ENCODE data around the gene SIX3. TPM values are rescaled to one million over a fixed set of nuclear protein-coding genes. Genes with fewer than 3 reads are reported as not detected.

The SIX3 gene
- polyA plus RNA-seq, 2 of the 4 experiments (the other 2 are of a cell fraction), result 0.22 to 0.59 TPM

GRCh38 chr2:44956843-44957242 is 15.3 kb downstream of the SIX3 start:
- FAIRE-seq (no peak), DNase-seq (ENCODE audit: low read depth in 1 of 2, low spot score in 1 of 2) (no peak), ATAC-seq (no peak)
- ChIA-PET CTCF (interaction anchor here (0.8 to 8.9 kb wide), 38 partner anchors 8 to 913 kb away, joined by 3 to 184 read pairs (median 9); partner anchors contain the start of gene CAMKMT), POLR2A (no interaction called here)
- peak overlapping the region in 1 of 2 experiments; percentile 71; a peak in 1 of 6 replicates for H3K27ac ChIP-seq
- WGBS (ENCODE audit: missing lambda C conversion rate), result 79% methylated on average over 1 of the region's 1 CpG
- no peak overlapping the region for H3K4me3 ChIP-seq
- TF ChIP-seq RNF2 (IDR thresholded peaks at IDR 0.05; ENCODE audit: borderline replicate concordance, low read depth) (no peak), HEYL (CRISPR knock-in tag; IDR thresholded peaks at IDR 0.05) (no peak), ZNF302 (CRISPR knock-in tag; IDR thresholded peaks at IDR 0.05) (no peak), CHD4 (IDR thresholded peaks at IDR 0.05; ENCODE audit: borderline replicate concordance) (no peak), KDM1A (IDR thresholded peaks at IDR 0.05; ENCODE audit: low read depth) (no peak), ESRRA (IDR thresholded peaks at IDR 0.05; ENCODE audit: borderline replicate concordance, low read length) (no peak), REST (IDR thresholded peaks at IDR 0.05) (no peak), EP300 (IDR thresholded peaks at IDR 0.05) (no peak), E2F6 (IDR thresholded peaks at IDR 0.05; ENCODE audit: borderline replicate concordance, low read depth) (no peak), RCOR1 (IDR thresholded peaks at IDR 0.05; ENCODE audit: low read depth, low read length) (no peak), HOXB5 (CRISPR knock-in tag; IDR thresholded peaks at IDR 0.05) (no peak), EHF (CRISPR knock-in tag; IDR thresholded peaks at IDR 0.05) (no peak), ELK1 (IDR thresholded peaks at IDR 0.05; ENCODE audit: low read depth, low read length) (no peak), HOXB13 (CRISPR knock-in tag; IDR thresholded peaks at IDR 0.05; ENCODE audit: low read depth) (no peak), NR3C1 (IDR thresholded peaks at IDR 0.05) (no peak), MYC (IDR thresholded peaks at IDR 0.05; ENCODE audit: borderline replicate concordance, low read length) (no peak), CTCF (IDR thresholded peaks at IDR 0.05) (no peak)
- no peak overlapping the region for H3K4me2 ChIP-seq
- H3K9me3 ChIP-seq, result no peaks in the 10 kb centered on the region
- peaks cover 24% of the 10 kb centered on the region for H3K4me1 ChIP-seq

GRCh38 chr2:44957656-44958327 is 16.3 kb downstream of the SIX3 start:
- ATAC-seq (no peak), DNase-seq (ENCODE audit: low read depth in 1 of 2, low spot score in 1 of 2) (no peak)
- POLR2A ChIA-PET, result no interaction called here

More at GRCh38 chr2:44957656-44958327, 16.3 kb downstream of the SIX3 start:
- no peak for FAIRE-seq
- TF ChIP-seq CTCF (IDR thresholded peaks at IDR 0.05), result no peak
- WGBS (ENCODE audit: missing lambda C conversion rate), result 90% methylated on average over 6 of the region's 6 CpGs
- Histone ChIP-seq H3K27ac (peak overlapping the region; percentile 57 to 71; a peak in 4 of 6 replicates), H3K4me2 (peak overlapping the region; percentile 51; the same call in 2 of the 3 replicates), H3K4me3 (no peak overlapping the region), H3K4me1 (peaks cover 22% of the 10 kb centered on the region), H3K9me3 (no peaks in the 10 kb centered on the region)
- CTCF ChIA-PET, result interaction anchor here (0.7 to 8.9 kb wide), 19 partner anchors 13 to 1080 kb away, joined by 3 to 184 read pairs (median 3); no protein-coding TSS in a partner anchor
